MCF 10A (cell line): Measurements from ENCODE around the gene PROC. TPM values are rescaled to one million over a fixed set of nuclear protein-coding genes. Genes with fewer than 3 reads are reported as not detected.

Experiments used
- BruUV-seq: library from RNA; stranded (reverse); fragments of 400-500 nt; replicated peaks from 2 replicates; lab custom pipeline; 2021; lab: Mats Ljungman, UMichigan
- CTCF ChIA-PET: fragments of 300-600 bp; sonication (Branson Sonifier 250); formaldehyde crosslinking; extraction: SDS; loops from one replicate; lab custom pipeline; 2021; ENCODE audit warnings: antibody characterized with exemption, inconsistent platforms; lab: Yijun Ruan, JAX
- POLR2A ChIA-PET: fragments of 300-600, 350-650 bp; sonication (Branson Sonifier 250); formaldehyde crosslinking; extraction: SDS; loops from one replicate; lab custom pipeline; 2020; ENCODE audit warnings: antibody characterized with exemption, inconsistent platforms; lab: Yijun Ruan, JAX
- DNase-seq: peaks from one replicate; pipeline ENCODE4 v3.0.0-alpha.2; 2018; ENCODE audit not compliant: unreplicated experiment
- H3K27ac Mint-ChIP-seq: one replicate; pipeline ENCODE4 v1.8.0; 2022; ENCODE audit warnings: mild to moderate bottlenecking, low read depth, mixed read lengths; ENCODE audit not compliant: unreplicated experiment
- H3K27me3 Mint-ChIP-seq: one replicate; pipeline ENCODE4 v1.8.0; 2022; ENCODE audit warnings: mixed read lengths; ENCODE audit not compliant: insufficient read depth, unreplicated experiment
- H3K36me3 Mint-ChIP-seq: one replicate; pipeline ENCODE4 v1.8.0; 2022; ENCODE audit warnings: mild to moderate bottlenecking, moderate library complexity, mixed read lengths; ENCODE audit not compliant: insufficient read depth, unreplicated experiment
- H3K4me1 Mint-ChIP-seq: one replicate; pipeline ENCODE4 v1.8.0; 2022; ENCODE audit warnings: mixed read lengths; ENCODE audit not compliant: insufficient read depth, unreplicated experiment
- H3K4me3 Mint-ChIP-seq: one replicate; pipeline ENCODE4 v1.8.0; 2022; ENCODE audit warnings: mild to moderate bottlenecking, moderate library complexity, mixed read lengths; ENCODE audit not compliant: unreplicated experiment
- H3K9me3 Mint-ChIP-seq: one replicate; pipeline ENCODE4 v1.8.0; 2022; ENCODE audit warnings: mixed read lengths; ENCODE audit not compliant: unreplicated experiment
- intact Hi-C: fragments of 100-400 bp; cut with micrococcal nuclease; formaldehyde crosslinking; loops from 2 replicates; pipeline ENCODE4 v1.14.1; 2022
- total RNA-seq: library from RNA; stranded (reverse); gene quantifications from 2 replicates; pipeline ENCODE4 v1.2.3, GENCODE V29; 2022
- TF ChIP-seq, protein P1 (sequence below): fragments of 200-600 bp; IDR thresholded peaks from one replicate; pipeline ENCODE4 v1.8.0; 2022; ENCODE audit warnings: antibody characterized with exemption, mild to moderate bottlenecking; ENCODE audit not compliant: unreplicated experiment

Gene PROC
- total RNA-seq, 1 experiment from 2014 or later: not detected

DNA sequence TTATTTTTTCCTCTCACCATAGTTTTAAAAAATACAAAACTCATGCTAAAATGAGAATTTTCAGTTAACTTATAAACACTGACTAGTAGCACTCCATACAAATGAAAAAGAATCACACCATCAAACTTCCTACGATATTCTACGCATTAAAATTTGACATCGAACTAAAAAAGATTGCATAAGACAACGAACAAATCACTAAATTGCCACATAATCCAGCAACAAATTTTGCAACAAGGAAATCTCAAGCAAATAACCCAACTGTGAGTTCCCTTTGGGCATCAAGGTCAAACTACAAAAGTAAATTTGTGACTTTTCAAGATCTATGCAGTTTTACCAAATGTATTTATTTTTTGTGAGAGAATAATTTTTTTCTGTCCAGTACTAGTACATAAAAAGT, 32.0 kb upstream of the PROC start:
- CTCF ChIA-PET: interaction anchor here (0.6 to 1.9 kb wide), 8 partner anchors 13 to 577 kb away, joined by 3 to 9 read pairs (median 3); no protein-coding TSS in a partner anchor
- no peaks in the 10 kb centered on the region for H3K9me3 Mint-ChIP-seq
- TF ChIP-seq, protein P1, sequence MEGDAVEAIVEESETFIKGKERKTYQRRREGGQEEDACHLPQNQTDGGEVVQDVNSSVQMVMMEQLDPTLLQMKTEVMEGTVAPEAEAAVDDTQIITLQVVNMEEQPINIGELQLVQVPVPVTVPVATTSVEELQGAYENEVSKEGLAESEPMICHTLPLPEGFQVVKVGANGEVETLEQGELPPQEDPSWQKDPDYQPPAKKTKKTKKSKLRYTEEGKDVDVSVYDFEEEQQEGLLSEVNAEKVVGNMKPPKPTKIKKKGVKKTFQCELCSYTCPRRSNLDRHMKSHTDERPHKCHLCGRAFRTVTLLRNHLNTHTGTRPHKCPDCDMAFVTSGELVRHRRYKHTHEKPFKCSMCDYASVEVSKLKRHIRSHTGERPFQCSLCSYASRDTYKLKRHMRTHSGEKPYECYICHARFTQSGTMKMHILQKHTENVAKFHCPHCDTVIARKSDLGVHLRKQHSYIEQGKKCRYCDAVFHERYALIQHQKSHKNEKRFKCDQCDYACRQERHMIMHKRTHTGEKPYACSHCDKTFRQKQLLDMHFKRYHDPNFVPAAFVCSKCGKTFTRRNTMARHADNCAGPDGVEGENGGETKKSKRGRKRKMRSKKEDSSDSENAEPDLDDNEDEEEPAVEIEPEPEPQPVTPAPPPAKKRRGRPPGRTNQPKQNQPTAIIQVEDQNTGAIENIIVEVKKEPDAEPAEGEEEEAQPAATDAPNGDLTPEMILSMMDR: no peak
- no peaks in the 10 kb centered on the region for H3K27me3 Mint-ChIP-seq
- intact Hi-C loops: loop anchor here (2.0 kb wide), 1 partner anchor 25 kb away; no protein-coding TSS in a partner anchor
- H3K4me3 Mint-ChIP-seq: peak overlapping the region; percentile 90
- peaks cover 24% of the 10 kb centered on the region for H3K4me1 Mint-ChIP-seq
- peaks cover 16% of the 10 kb centered on the region for H3K36me3 Mint-ChIP-seq
- BruUV-seq: no TSS peak
- POLR2A ChIA-PET: interaction anchor here (0.8 to 2.6 kb wide), 15 partner anchors 8 to 316 kb away, joined by 3 to 40 read pairs (median 4); partner anchors contain the start of gene IWS1
- DNase-seq: peak; percentile 56
- H3K27ac Mint-ChIP-seq: peak overlapping the region; percentile 93

DNA sequence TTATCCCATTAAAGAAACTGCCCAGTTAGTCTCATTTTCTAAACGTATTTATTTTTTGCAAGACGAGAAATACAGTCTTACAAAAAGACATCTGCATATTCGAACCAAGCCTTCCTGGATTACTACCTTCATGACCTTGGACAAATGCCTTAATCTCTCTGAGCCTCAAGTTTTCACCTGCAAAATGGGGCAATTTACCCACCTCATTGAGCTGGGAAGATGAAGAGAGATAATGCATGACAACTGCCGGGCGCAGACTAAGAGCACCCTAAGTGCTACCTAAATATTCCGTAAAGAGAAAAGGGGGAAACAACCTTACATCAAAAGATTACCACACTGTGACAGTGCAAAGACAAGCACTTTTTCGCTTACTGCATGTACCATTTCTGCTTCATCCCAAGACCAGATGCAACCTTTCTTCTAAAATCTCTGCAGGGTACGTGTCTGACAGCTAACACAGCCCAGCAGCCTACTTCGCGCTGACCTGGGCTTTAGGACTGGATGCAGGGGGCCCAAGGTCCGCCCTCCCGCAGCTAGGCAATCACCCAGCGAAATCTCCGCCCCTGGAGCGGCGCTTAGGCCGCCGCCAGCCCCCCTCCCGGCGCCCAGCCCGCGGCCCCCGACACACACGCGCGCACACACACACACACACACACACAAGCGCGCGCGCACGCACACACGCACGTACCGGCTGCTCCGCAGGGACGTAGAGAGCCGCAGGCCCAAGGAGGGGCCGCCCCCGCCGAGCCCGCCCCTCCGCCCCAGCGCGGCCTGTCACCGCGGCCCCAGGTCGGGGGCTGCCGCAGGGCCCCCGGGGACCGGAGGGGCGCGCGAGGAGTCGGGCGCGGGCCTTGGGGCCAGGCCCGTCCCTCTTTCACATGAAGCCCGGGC, 31.2 kb upstream of the PROC start:
- peak overlapping the region; percentile 90 for H3K4me3 Mint-ChIP-seq
- H3K9me3 Mint-ChIP-seq: no peaks in the 10 kb centered on the region
- CTCF ChIA-PET: interaction anchor here (0.6 to 1.9 kb wide), 4 partner anchors 12 to 94 kb away, joined by 3 to 9 read pairs (median 3); no protein-coding TSS in a partner anchor
- POLR2A ChIA-PET: interaction anchor here (0.8 to 2.6 kb wide), 14 partner anchors 9 to 315 kb away, joined by 3 to 40 read pairs (median 4); partner anchors contain the start of gene IWS1
- H3K4me1 Mint-ChIP-seq: peaks cover 25% of the 10 kb centered on the region
- intact Hi-C loops: loop anchor here (2.0 kb wide), 1 partner anchor 24 kb away; no protein-coding TSS in a partner anchor
- TF ChIP-seq, protein P1: no peak
- peak overlapping the region; percentile 93 for H3K27ac Mint-ChIP-seq
- H3K36me3 Mint-ChIP-seq: peaks cover 16% of the 10 kb centered on the region
- DNase-seq: peak; percentile 73
- TSS peak; percentile 45 for BruUV-seq
- H3K27me3 Mint-ChIP-seq: no peaks in the 10 kb centered on the region

DNA sequence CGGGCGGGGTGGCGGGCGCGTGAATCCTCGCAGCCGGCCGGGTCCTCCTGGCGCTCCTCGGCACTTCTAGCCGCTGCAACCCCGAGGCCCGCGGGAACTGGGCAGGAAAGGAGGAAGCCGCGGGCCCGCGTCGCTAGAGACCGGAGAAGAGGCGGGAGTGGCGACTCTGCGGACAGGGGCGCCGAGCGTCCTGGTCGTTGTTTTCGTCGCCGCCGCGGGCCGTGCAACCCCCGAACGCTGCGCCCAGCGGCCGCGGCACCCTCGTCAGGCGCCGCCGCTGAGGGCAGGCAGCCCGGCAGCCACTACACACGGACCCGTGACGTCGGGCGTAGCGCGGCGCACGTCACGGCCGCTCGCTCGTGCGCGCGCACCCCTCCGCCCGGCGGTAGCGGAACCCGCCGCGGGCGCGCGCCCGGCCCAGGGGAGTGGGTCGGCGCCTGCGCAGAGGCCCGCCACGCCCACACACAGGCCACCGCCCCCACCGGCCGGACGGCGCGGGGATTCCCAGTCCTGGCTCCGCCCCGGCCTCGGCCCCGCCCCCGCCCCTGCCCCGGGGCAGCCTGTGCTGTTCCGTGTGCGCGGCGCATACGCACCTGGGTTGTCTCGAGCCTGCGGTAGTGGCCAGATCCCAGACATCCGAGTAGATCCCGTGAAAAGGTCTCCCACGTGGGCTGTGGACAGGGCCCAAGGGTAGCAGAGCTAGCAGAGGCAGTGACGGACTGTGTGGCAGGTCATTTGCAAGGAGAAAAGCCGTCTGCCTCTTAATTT, 30.4 kb upstream of the PROC start, which contains the start of gene MAP3K2:
Gene MAP3K2, minus strand, starts transcription at position 321 of the 768 bp plus-strand sequence. CDS start 44,846 bp downstream, outside the sequence.
- POLR2A ChIA-PET: interaction anchor here (0.6 to 2.6 kb wide), 16 partner anchors 10 to 112 kb away, joined by 3 to 51 read pairs (median 10); no protein-coding TSS in a partner anchor
- intact Hi-C loops: loop anchor here (2.0 kb wide), 1 partner anchor 23 kb away; no protein-coding TSS in a partner anchor
- TF ChIP-seq, protein P1: no peak
- Mint-ChIP-seq H3K9me3 (no peaks in the 10 kb centered on the region), H3K36me3 (peaks cover 16% of the 10 kb centered on the region), H3K4me3 (peak within 1 kb of the TSS; percentile 90), H3K27me3 (no peaks in the 10 kb centered on the region), H3K27ac (peak within 1 kb of the TSS; percentile 93), H3K4me1 (peaks cover 33% of the 10 kb centered on the region)
- CTCF ChIA-PET: interaction anchor here (1.3 to 1.6 kb wide), 3 partner anchors 14 to 91 kb away, joined by 4 to 12 read pairs (median 5); no protein-coding TSS in a partner anchor
- peak; percentile 91 for DNase-seq
- no TSS peak for BruUV-seq
